Measurements from ENCODE around the gene LYZ. TPM values are rescaled to one million over a fixed set of nuclear protein-coding genes. Genes with fewer than 3 reads are reported as not detected.
A peak's percentile ranks its signal among the peaks of the same experiment; 100 is the strongest.

Gene LYZ
- total RNA-seq (2022) (353 and 392 TPM in 2 replicates), Bru-seq, nascent RNA (percentile 98 among the genes with signal in this experiment), BruChase-seq, experiment 1, labeled RNA remaining after a 6-hour chase (percentile 99 among the genes with signal in this experiment), BruChase-seq, experiment 2, labeled RNA remaining after a 2-hour chase (percentile 98 among the genes with signal in this experiment)
- long read RNA-seq, transcript LYZ-201 (4 exons, 1,530 nt): major isoform, 194 of 216 reads
- long read RNA-seq, partial matches to known transcripts: 5 of 216 reads
- long read RNA-seq, other reads (novel, unspliced or antisense): 16 of 216 reads

- H3K36me3 Mint-ChIP-seq (ENCODE audit: insufficient read depth, unreplicated experiment): peaks cover 20% of the 10 kb centered on the region
- intact Hi-C loops (cut with micrococcal nuclease; ENCODE audit: unreplicated experiment): loop anchor here (1.0 kb wide), 1 partner anchor 16 kb away; no protein-coding TSS in a partner anchor
- peak within 1 kb of the TSS; percentile 75 for H3K4me3 Mint-ChIP-seq (ENCODE audit: low read depth, unreplicated experiment)
- CTCF ChIA-PET: interaction anchor here (0.6 to 3.1 kb wide), 12 partner anchors 9 to 388 kb away, joined by 3 to 11 read pairs (median 4); no protein-coding TSS in a partner anchor
- BruUV-seq (replicated peaks): TSS peak; percentile 53
- H3K4me1 Mint-ChIP-seq (ENCODE audit: low read depth, unreplicated experiment): peaks cover 12% of the 10 kb centered on the region
- peak; percentile 81 for DNase-seq
- no peaks in the 10 kb centered on the region for H3K27me3 Mint-ChIP-seq (ENCODE audit: unreplicated experiment)
- H3K9me3 Mint-ChIP-seq (ENCODE audit: low read depth, unreplicated experiment): no peaks in the 10 kb centered on the region
- TF ChIP-seq CTCF (IDR thresholded peaks at IDR 0.05; ENCODE audit: unreplicated experiment): no peak
- H3K27ac Mint-ChIP-seq (ENCODE audit: unreplicated experiment): peak within 1 kb of the TSS; percentile 92
Measured at GRCh38 chr12:69348162-69348938, at the start of gene LYZ. LYZ (plus strand) TSS chr12:69348381; CDS start chr12:69348409, 28 bp downstream.

- Mint-ChIP-seq H3K27ac (ENCODE audit: unreplicated experiment) (no peak overlapping the region), H3K9me3 (ENCODE audit: low read depth, unreplicated experiment) (peaks cover 5% of the 10 kb centered on the region), H3K4me1 (ENCODE audit: low read depth, unreplicated experiment) (peaks cover 8% of the 10 kb centered on the region), H3K27me3 (ENCODE audit: unreplicated experiment) (no peaks in the 10 kb centered on the region), H3K36me3 (ENCODE audit: insufficient read depth, unreplicated experiment) (no peaks in the 10 kb centered on the region), H3K4me3 (ENCODE audit: low read depth, unreplicated experiment) (no peak overlapping the region)
- DNase-seq: no peak
- BruUV-seq (replicated peaks): no TSS peak
- TF ChIP-seq CTCF (IDR thresholded peaks at IDR 0.05; ENCODE audit: unreplicated experiment): no peak
- intact Hi-C loops (cut with micrococcal nuclease; ENCODE audit: unreplicated experiment): no loop called here
- CTCF ChIA-PET: no interaction called here
Measured at GRCh38 chr12:69298947-69299346, 49.2 kb upstream of the LYZ start.

- Mint-ChIP-seq H3K27ac (ENCODE audit: unreplicated experiment) (no peak overlapping the region), H3K27me3 (ENCODE audit: unreplicated experiment) (no peaks in the 10 kb centered on the region), H3K4me1 (ENCODE audit: low read depth, unreplicated experiment) (peaks cover 8% of the 10 kb centered on the region), H3K36me3 (ENCODE audit: insufficient read depth, unreplicated experiment) (no peaks in the 10 kb centered on the region), H3K4me3 (ENCODE audit: low read depth, unreplicated experiment) (no peak overlapping the region), H3K9me3 (ENCODE audit: low read depth, unreplicated experiment) (peaks cover 8% of the 10 kb centered on the region)
- intact Hi-C loops (cut with micrococcal nuclease; ENCODE audit: unreplicated experiment): no loop called here
- BruUV-seq (replicated peaks): no TSS peak
- TF ChIP-seq CTCF (IDR thresholded peaks at IDR 0.05; ENCODE audit: unreplicated experiment): no peak
- DNase-seq: no peak
- CTCF ChIA-PET: no interaction called here
Measured at GRCh38 chr12:69304284-69304683, 43.9 kb upstream of the LYZ start.

- H3K36me3 Mint-ChIP-seq (ENCODE audit: insufficient read depth, unreplicated experiment): no peaks in the 10 kb centered on the region
- H3K4me1 Mint-ChIP-seq (ENCODE audit: low read depth, unreplicated experiment): no peaks in the 10 kb centered on the region
- TF ChIP-seq CTCF (IDR thresholded peaks at IDR 0.05; ENCODE audit: unreplicated experiment): no peak
- H3K27me3 Mint-ChIP-seq (ENCODE audit: unreplicated experiment): no peaks in the 10 kb centered on the region
- H3K4me3 Mint-ChIP-seq (ENCODE audit: low read depth, unreplicated experiment): no peak overlapping the region
- peaks cover 8% of the 10 kb centered on the region for H3K9me3 Mint-ChIP-seq (ENCODE audit: low read depth, unreplicated experiment)
- no peak overlapping the region for H3K27ac Mint-ChIP-seq (ENCODE audit: unreplicated experiment)
- intact Hi-C loops (cut with micrococcal nuclease; ENCODE audit: unreplicated experiment): no loop called here
- DNase-seq: no peak
- BruUV-seq (replicated peaks): no TSS peak
- CTCF ChIA-PET: no interaction called here
Measured at GRCh38 chr12:69309461-69309860, 38.7 kb upstream of the LYZ start.
